Measurements from ENCODE around the gene COTL1. TPM values are rescaled to one million over a fixed set of nuclear protein-coding genes. Genes with fewer than 3 reads are reported as not detected.

Gene COTL1
- total and polyA plus RNA-seq, 2 of the 13 experiments (the other 11 are each of a cell fraction or from before 2014, with no cell fraction given): 8.7 to 16.9 TPM

GRCh38 chr16:84577034-84577803 lies 40.7 kb downstream of the COTL1 start (continued):
- no peak for TF ChIP-seq KIAA2018 (CRISPR knock-in tag; IDR thresholded peaks at IDR 0.05; ENCODE audit: borderline replicate concordance)
- TF ChIP-seq AHDC1 (CRISPR knock-in tag; IDR thresholded peaks at IDR 0.05; ENCODE audit: borderline replicate concordance): no peak
- TF ChIP-seq MED8 (CRISPR knock-in tag; IDR thresholded peaks at IDR 0.05; ENCODE audit: insufficient replicate concordance): no peak
- no peak for TF ChIP-seq PPARG (CRISPR knock-in tag; conservative IDR thresholded peaks at IDR 0.05)
- no peak for TF ChIP-seq ZNF431 (CRISPR knock-in tag; IDR thresholded peaks at IDR 0.05; ENCODE audit: borderline replicate concordance, low read depth)
- TF ChIP-seq KDM2A (CRISPR knock-in tag; IDR thresholded peaks at IDR 0.05; ENCODE audit: borderline replicate concordance, low read depth): no peak
- TF ChIP-seq GLMP (CRISPR knock-in tag; IDR thresholded peaks at IDR 0.05; ENCODE audit: borderline replicate concordance): no peak
- no peak for TF ChIP-seq TBX2 (CRISPR knock-in tag; IDR thresholded peaks at IDR 0.05; ENCODE audit: borderline replicate concordance)
- no peak for TF ChIP-seq ONECUT2 (CRISPR knock-in tag; IDR thresholded peaks at IDR 0.05)
- no peak for TF ChIP-seq MEF2D (CRISPR knock-in tag; IDR thresholded peaks at IDR 0.05)
